Measurements from ENCODE around the gene CCL4. TPM values are rescaled to one million over a fixed set of nuclear protein-coding genes. Genes with fewer than 3 reads are reported as not detected.
"Not testable (repeated sequence)": the region's sequence is repeated elsewhere in the genome, so short reads cannot be mapped to it uniquely, and the experiment has no call there.

Gene CCL4
- total RNA-seq, 4 donors from 2014 or later, result 1.7 to 3.0 (median 2.0) TPM; not detected in 1

GRCh38 chr17:36120221-36120620 lies 16.6 kb downstream of the CCL4 start:
- WGBS, result 78% methylated on average over 3 of the region's 3 CpGs
- intact Hi-C loops (cut with DNase I), result no loop called here
- Histone ChIP-seq H3K27ac (replicated peaks in 1 of 4) (no peak overlapping the region), H3K4me3 (no peak overlapping the region), H3K36me3 (no peaks in the 10 kb centered on the region), H3K4me1 (no peaks in the 10 kb centered on the region), H3K27me3 (peaks cover 0 to 13% (median 0%) of the 10 kb centered on the region in 4 donors), H3K9me3 (peaks cover 0 to 6% (median 2%) of the 10 kb centered on the region in 4 donors)
- TF ChIP-seq POLR2AphosphoS5 (IDR thresholded peaks at IDR 0.05), result no peak
- TF ChIP-seq EP300 (IDR thresholded peaks at IDR 0.05), result no peak
- TF ChIP-seq CTCF (IDR thresholded peaks at IDR 0.05), result no peak
- no peak for TF ChIP-seq POLR2A (IDR thresholded peaks at IDR 0.05; ENCODE audit: low read depth)
- no peak for DNase-seq (ENCODE audit: extremely low spot score)

GRCh38 chr17:36121099-36121498 lies 17.5 kb downstream of the CCL4 start:
- Histone ChIP-seq H3K27me3 (peaks cover 0 to 21% (median 0%) of the 10 kb centered on the region in 4 donors), H3K9me3 (peaks cover 0 to 15% (median 8%) of the 10 kb centered on the region in 4 donors)
- H3K4me1 ChIP-seq; DNase-seq (ENCODE audit: extremely low spot score); H3K4me3 ChIP-seq; H3K36me3 ChIP-seq; H3K27ac ChIP-seq (replicated peaks in 1 of 4); intact Hi-C loops (cut with DNase I): not testable (repeated sequence)
- 61% methylated on average over 6 of the region's 6 CpGs for WGBS

GRCh38 chr17:36123431-36123830 lies 19.8 kb downstream of the CCL4 start:
- H3K4me1 ChIP-seq, result no peaks in the 10 kb centered on the region
- DNase-seq (ENCODE audit: extremely low spot score), result no peak
- peaks cover 0 to 45% (median 0%) of the 10 kb centered on the region in 4 donors for H3K27me3 ChIP-seq
- H3K4me3 ChIP-seq, result no peak overlapping the region
- TF ChIP-seq POLR2A (IDR thresholded peaks at IDR 0.05; ENCODE audit: low read depth) (no peak), CTCF (IDR thresholded peaks at IDR 0.05) (no peak), POLR2AphosphoS5 (IDR thresholded peaks at IDR 0.05) (no peak), EP300 (IDR thresholded peaks at IDR 0.05) (no peak)
- intact Hi-C loops (cut with DNase I), result no loop called here
- no peak overlapping the region for H3K27ac ChIP-seq (replicated peaks in 1 of 4)
- no peaks in the 10 kb centered on the region for H3K36me3 ChIP-seq
- WGBS, result 78% methylated on average over 2 of the region's 2 CpGs
- H3K9me3 ChIP-seq, result peaks cover 0 to 16% (median 9%) of the 10 kb centered on the region in 4 donors

GRCh38 chr17:36124879-36125824 lies 21.5 kb downstream of the CCL4 start:
- intact Hi-C loops (cut with DNase I), result no loop called here
- no peak overlapping the region for H3K27ac ChIP-seq (replicated peaks in 1 of 4)
- no peak for TF ChIP-seq POLR2A (IDR thresholded peaks at IDR 0.05; ENCODE audit: low read depth)
- TF ChIP-seq CTCF (IDR thresholded peaks at IDR 0.05), result no peak
- TF ChIP-seq POLR2AphosphoS5 (IDR thresholded peaks at IDR 0.05), result no peak
- no peak for TF ChIP-seq EP300 (IDR thresholded peaks at IDR 0.05)
- peaks cover 0 to 41% (median 0%) of the 10 kb centered on the region in 4 donors for H3K27me3 ChIP-seq
- no peak overlapping the region for H3K4me3 ChIP-seq
- WGBS, result 69% methylated on average over 2 of the region's 9 CpGs
- H3K9me3 ChIP-seq, result peaks cover 0 to 16% (median 9%) of the 10 kb centered on the region in 4 donors
- DNase-seq (ENCODE audit: extremely low spot score), result no peak
- no peaks in the 10 kb centered on the region for H3K4me1 ChIP-seq
- no peaks in the 10 kb centered on the region for H3K36me3 ChIP-seq

- Histone ChIP-seq H3K27me3 (peaks cover 0 to 50% (median 0%) of the 10 kb centered on the region in 4 donors), H3K4me1 (no peaks in the 10 kb centered on the region), H3K36me3 (no peaks in the 10 kb centered on the region), H3K27ac (replicated peaks in 1 of 4) (no peak overlapping the region), H3K4me3 (no peak overlapping the region), H3K9me3 (peaks cover 0 to 16% (median 9%) of the 10 kb centered on the region in 4 donors)
- intact Hi-C loops (cut with DNase I), result no loop called here
- TF ChIP-seq EP300 (IDR thresholded peaks at IDR 0.05) (no peak), POLR2A (IDR thresholded peaks at IDR 0.05; ENCODE audit: low read depth) (no peak), POLR2AphosphoS5 (IDR thresholded peaks at IDR 0.05) (no peak), CTCF (IDR thresholded peaks at IDR 0.05) (no peak)
- no peak for DNase-seq (ENCODE audit: extremely low spot score)
- WGBS, result 93% methylated on average over 6 of the region's 7 CpGs
Observed at GRCh38 chr17:36127199-36127893, 23.7 kb downstream of the CCL4 start.

Measured in esophagus muscularis mucosa (tissue), 4 donors.